Activated CD4-positive, alpha-beta T cell treated with anti-CD3 and anti-CD28 coated beads for 48 hours (primary cell): ENCODE results near the gene GOLGA2.
"Not testable (repeated sequence)": the region's sequence is repeated elsewhere in the genome, so short reads cannot be mapped to it uniquely, and the experiment has no call there.

Experiments
- DNase-seq: peaks from one replicate; pipeline ENCODE4 v3.0.0-alpha.2; 2020

The GOLGA2 gene

DNA sequence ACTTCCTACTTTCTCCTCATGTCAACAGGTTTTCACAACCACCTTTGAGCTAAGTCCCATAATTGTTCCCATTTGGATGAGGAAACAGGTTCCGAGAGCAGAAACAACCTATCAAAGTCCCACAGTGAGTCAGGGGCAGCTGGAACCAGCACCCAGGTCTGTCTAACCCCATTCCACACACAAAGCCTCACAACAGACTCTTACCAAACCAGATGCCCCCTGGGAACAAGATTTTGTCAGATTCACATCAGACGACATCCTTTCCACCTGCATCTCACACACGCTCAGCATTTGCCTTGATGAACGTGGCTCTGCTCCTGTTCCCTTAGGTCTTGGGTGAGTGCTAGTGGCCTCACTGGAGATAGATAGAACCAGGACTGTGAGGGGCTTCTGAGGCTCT is 17.3 kb upstream of the GOLGA2 start:
- no peak for DNase-seq

DNA sequence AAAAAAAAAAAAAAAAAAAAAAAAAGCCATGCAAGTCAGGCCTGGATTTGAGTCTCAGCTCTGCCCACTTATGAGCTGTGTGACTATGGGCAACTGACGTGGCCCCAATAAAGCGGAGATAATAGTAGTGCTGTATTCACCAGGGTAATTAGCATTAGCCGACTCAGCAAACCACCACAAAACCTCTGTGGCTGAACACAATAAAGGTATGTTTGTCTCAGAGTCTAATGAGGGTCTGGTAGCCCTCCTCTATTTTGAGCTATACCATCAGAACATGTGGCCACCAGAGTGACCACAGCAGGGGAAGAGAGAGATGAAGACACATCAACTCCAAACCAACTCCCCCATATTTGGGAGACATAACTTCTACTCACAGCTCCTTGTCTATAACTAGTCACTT is 16.2 kb upstream of the GOLGA2 start:
- no peak for DNase-seq

DNA sequence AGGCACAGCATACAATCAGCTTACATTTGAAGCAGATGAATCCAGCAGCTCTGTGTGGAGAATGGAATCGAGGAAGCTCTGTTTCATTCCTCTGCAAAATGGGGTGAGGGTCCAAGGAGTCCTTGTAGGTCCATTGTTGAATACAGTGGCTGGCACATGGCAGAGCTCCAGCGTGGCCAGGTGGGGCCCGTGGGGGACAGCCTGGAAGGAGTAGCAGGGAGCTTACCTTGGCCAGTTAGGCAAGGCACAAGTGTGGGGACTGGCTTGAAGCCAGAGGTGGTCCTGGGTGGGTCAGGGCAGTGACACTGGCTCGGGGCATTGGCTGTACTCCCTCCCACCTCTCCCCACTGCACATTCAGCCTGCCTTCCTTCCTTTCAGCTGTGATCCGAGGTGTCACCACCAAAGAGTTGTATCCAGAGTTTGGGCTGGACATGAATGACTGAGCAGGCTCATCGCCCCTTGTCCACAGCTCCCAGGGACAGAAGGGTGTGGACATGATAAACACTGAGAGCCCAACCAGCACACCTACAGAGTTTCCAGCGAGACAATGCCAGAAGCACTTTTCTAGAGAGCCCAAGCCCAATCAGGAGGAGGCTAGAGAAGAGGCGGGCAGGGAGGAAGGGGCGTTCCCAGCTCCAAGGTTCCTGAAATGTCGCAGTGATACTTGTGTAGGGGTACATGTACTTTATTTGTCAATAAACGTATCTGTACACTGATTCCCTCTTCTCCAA is 12.6 kb upstream of the GOLGA2 start:
- DNase-seq, result no peak

DNA sequence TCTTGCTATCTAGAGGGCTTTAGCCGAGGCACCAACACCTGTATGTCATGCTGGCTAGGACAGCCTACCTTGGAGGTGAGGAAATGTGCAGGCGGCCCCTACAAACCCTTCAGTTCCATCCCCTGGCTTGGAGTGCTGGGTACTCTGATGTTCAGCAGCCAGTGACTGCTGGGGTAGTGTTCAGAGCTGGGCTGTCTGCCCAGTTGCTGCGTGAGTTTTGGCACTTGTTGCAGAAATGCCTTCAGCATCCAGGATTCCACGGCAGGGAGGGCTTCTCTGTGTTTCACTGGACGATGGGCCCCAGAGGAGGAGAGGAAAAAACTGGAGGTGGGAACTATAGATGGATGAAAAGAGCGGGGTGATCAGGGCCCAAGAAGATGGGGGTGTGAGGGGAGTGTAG is 10.6 kb upstream of the GOLGA2 start:
- DNase-seq, result no peak

GRCh38 chr9:128285033-128285784 is 9.4 kb upstream of the GOLGA2 start:
- no peak for DNase-seq

DNA sequence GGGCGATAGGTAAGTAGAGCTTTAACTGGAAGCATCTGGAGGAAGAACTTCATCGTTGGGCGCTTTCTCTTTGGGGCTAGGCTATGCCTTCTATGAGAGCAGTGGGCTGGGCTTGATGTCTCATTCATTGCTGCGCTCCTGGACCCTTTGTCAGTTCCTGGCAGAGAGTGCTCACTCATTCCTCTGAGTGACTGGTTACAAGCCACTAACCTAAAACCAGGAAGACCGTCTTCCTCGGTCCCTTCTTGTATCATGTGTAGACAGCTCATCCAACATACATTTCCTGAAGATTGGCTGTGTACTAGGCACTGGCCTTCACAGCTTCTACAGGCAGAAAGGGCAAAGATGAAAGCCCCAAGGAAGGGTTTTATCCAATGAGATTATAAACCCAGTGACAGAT is 6.7 kb upstream of the GOLGA2 start:
- DNase-seq, result no peak

DNA sequence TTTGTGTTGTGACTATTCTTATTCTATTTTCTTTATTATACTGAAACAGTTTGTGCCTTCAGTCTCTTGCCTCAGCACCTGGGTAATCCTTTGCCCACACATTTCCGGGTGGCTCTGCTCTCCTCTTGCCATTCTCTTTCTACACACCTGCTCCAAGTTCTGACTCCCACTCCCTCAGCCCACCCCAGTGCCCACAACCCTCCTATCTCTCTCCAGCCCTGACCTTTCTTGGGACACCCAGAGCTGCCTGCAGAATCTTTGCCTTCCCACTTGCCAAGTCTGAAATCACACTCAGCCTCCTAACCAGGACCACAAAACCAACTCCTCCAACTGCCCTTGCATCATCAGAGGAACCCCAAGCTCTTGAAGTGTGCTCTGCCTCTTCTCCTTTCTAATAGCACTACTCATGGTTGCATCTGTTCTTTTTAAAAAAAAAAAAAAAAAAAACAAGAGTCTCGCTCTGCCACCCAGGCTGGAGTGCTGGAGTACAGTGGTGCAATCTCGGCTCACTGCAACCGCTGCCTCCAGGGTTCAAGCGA is 4.3 kb upstream of the GOLGA2 start:
- DNase-seq, result no peak

DNA sequence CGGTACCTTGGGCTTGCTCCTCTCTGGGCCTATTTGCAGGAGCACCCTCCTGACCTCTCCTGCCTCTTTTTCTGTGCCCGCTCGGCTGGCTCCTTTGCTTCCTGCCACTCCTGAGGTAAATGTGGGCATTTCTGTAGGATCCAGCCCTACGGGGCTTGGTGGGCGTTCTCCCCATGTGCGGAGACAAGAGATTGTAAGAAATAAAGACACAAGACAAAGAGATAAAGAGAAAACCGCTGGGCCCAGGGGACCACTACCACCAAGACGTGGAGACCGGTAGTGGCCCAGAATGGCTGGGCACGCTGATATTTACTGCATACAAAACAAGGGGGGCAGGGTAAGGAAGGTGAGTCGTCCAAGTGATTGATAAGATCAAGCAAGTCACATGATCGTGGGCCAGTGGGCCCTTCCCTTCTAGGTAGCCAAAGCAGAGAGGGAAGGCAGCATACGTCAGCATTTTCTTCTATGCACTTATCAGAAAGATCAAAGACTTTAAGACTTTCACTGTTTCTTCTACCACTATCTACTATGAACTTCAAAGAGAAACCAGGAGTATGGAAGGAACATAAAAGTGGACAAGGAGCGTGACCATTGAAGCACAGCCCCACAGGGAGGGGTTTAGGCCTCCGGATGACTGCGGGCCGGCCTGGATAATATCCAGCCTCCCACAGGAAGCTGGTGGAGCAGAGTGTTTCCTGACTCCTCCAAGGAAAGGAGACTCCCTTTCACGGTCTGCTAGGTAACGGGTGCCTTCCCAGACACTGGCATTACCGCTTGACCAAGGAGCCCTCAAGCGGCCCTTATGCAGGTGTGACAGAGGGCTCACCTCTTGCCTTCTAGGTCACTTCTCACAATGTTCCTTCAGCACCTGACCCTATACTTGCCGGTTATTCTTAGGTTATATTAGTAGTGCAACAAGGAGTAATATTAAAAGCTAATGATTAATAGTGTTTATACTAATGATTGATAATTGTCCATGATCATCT is 3.6 kb upstream of the GOLGA2 start:
- not testable (repeated sequence) for DNase-seq

- peak; percentile 28 for DNase-seq
These were observed 915 bp upstream of the GOLGA2 start for GRCh38 chr9:128276574-128277270.

DNA sequence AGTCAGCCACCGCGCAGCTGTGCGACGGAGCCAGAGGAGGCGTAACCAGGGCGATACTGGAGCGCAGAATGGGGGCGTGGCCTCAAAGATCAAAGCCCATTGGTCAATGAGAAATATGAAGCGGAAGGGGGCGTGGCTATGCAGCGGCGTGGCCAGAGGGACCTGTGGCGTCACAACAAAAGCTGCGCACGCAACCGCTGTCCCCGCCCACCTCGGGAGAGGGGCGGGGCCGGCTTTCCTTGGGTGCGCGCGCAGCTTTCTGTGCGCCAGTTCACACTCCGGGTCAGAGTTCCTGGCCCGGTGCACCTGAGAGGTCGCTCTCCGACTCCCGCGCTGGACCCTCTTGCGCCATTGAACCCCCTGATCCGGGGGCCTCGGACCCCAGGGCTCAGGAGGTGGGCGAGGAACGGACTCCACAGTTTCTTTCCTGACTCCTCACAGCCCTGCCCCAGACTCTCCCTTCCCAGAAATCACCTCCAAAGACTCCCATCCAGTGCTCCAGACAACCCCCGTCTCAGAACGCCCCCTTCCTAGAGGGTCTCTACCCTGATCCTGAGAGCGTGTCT is 284 bp upstream of the GOLGA2 start, which contains the start of gene SWI5:
Gene SWI5 (plus strand): TSS at position 269 of the 566 bp plus-strand sequence.
- DNase-seq, result peak; percentile 100

DNA sequence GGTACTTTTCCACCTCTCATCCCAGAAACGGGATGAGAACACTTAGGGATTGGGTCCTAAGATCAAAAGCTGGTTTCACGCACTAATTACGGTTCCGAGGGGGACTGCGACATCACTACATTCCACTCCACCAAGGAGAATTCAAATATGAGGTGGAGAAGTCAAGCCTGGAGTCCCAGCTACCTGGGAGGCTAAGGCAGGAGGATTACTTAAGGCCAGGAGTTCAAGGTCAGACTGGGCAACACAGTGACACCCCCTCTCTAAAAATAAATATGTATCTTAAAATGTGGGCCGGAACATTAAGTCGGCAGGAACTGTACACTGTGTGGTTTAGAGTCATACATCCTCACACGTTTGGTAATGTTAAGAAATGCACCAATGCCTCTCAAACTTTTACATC is 1.6 kb downstream of the GOLGA2 start:
- no peak for DNase-seq

GRCh38 chr9:128271512-128271911 is 4.3 kb downstream of the GOLGA2 start:
- no peak for DNase-seq

- no peak for DNase-seq
These were observed 4.7 kb downstream of the GOLGA2 start for GRCh38 chr9:128271112-128271511.

- DNase-seq, result no peak
These were observed 8.8 kb downstream of the GOLGA2 start for GRCh38 chr9:128266868-128267590.

DNA sequence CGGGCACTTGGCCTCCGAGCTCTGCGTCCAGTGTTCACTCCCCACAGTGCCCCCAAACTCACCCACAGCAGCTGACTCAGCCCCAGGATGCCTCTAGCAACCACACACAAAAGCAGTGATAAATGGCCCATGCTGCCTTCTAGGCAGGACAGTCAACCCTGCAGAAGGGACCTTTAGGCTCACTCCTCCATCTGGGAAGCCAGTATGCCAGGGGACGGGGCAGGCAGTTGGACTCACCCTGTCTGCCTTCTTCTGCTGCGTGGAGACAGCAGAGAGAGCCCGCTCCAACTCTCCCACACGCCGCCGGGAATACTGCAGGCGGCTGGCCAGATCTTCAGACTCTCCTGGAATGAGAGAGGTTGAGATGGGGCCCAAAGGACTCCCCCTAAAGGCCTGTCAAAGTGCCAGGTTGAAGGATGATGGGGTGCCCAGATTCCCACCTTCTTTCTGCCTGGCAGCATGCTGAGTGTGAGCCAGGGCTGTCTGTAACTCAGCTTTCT is 10.4 kb downstream of the GOLGA2 start:
- no peak for DNase-seq

GRCh38 chr9:128262687-128263086 is 13.1 kb downstream of the GOLGA2 start:
- DNase-seq, result no peak

DNA sequence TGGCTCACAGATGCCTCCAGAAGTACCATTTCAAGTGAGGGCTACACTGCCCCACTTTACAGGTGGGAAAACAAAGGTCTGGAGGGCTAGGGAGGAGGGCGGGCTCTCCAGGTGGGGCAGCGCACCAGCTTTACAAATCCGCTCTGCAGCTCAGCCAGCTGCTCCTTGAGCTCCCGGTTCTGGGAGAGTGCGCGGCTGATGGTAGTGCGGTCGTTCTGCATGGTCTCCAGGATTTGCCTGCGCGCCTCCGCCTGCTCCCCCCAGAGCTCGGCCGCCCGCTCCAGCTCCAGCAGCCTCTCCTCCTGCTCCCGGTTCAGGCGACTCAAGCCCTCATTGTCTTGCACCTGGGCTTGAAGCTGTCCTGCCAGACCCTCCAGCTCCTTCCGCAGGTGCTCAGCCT is 15.5 kb downstream of the GOLGA2 start:
- DNase-seq, result no peak

DNA sequence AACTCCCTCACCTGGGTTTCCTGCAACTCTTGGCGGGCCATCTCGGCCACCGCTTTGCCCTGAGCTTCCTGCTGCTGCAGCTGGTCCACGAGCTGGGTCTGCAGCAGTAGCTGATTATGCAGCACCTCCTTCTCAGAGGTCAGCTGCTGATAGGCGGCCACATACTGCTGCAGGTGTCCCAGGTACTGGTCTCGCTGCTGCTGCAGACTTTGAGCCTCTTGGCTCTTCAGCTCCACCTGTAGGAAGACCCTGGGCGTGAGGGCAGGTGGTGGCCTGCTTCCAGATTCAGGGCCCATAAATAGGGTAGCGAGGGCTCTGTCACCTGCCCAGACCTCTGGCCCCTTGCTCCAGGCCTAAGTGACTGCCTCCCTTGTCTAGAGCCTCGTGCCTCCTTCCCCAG is 16.7 kb downstream of the GOLGA2 start:
- no peak for DNase-seq

- DNase-seq, result no peak
These were observed 17.5 kb downstream of the GOLGA2 start for GRCh38 chr9:128258326-128258725.

DNA sequence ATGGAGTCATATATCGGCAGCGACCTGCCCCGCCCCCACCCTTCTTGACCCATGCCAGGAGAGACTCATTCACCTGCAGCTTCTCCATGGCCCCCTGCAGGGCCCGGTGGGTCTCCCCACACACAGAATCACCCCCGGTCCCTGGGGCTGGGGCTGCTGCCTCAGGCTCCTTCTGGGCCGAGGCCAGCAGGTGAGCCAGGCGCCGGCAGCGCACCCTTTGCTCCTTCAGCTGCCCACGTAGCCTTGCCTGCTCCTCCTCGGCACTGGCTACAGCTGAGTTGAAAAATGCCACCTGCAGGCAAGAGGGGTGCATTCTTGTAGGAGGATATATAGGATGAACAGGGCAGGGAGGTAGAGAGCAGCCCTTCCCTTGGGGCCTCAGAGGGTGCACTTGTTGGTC is 17.9 kb downstream of the GOLGA2 start:
- DNase-seq, result no peak
